A549 (cell line): ENCODE results near the gene TICAM1. TPM values are rescaled to one million over a fixed set of nuclear protein-coding genes. Genes with fewer than 3 reads are reported as not detected.
"Not testable (repeated sequence)": the region's sequence is repeated elsewhere in the genome, so short reads cannot be mapped to it uniquely, and the experiment has no call there.

Experiments
- ATAC-seq, 2 experiments: fragments of 200-7000 bp in 1 of 2; fragments of >200 bp in 1 of 2; cut with Nextera tagmentation in 1 of 2; cut with Tn5 transposase in 1 of 2; 3 replicates each; pipeline versions ENCODE4 v1.8.0 to v1.9.1; 2018 to 2020; ENCODE audit warnings: mild to moderate bottlenecking in 1 of 2, moderate library complexity in 1 of 2
- CTCF ChIA-PET: fragments of 300-600 bp; sonication (Branson Sonifier 250); formaldehyde crosslinking; extraction: SDS; loops from one replicate; lab custom pipeline; 2021; ENCODE audit warnings: antibody characterized with exemption, inconsistent platforms; lab: Yijun Ruan, JAX
- POLR2A ChIA-PET: fragments of 350-600 bp; formaldehyde crosslinking; extraction: SDS; loops from one replicate; lab custom pipeline; 2021; ENCODE audit warnings: antibody characterized with exemption, inconsistent platforms; lab: Yijun Ruan, JAX
- DNase-seq, 2 experiments: peaks; one replicate each; pipeline versions ENCODE4 v3.0.0 to v3.0.0-alpha.2; 2011 to 2016; ENCODE audit warnings: low read depth in 1 of 2, low spot score in 1 of 2
- FAIRE-seq: peaks from 2 replicates; lab custom pipeline; 2011; peaks lifted over from hg19 to GRCh38; lab: Jason Lieb, UNC
- H3K27ac ChIP-seq, 2 experiments: fragments of >200 bp; sonication (Bioruptor Twin); formaldehyde crosslinking; 3 replicates each; pipeline ENCODE4 v1.5.1; 2016 to 2017
- H3K4me1 ChIP-seq: fragments of >200 bp; sonication (Bioruptor Twin); formaldehyde crosslinking; 3 replicates; pipeline ENCODE4 v1.6.1; 2016
- H3K4me2 ChIP-seq: fragments of >200 bp; sonication (Bioruptor Twin); formaldehyde crosslinking; 3 replicates; pipeline ENCODE4 v1.6.1; 2016
- H3K4me3 ChIP-seq: fragments of >200 bp; sonication (Bioruptor Twin); formaldehyde crosslinking; 3 replicates; pipeline ENCODE4 v1.5.1; 2016
- H3K9me3 ChIP-seq: fragments of >200 bp; sonication (Bioruptor Twin); formaldehyde crosslinking; 3 replicates; pipeline ENCODE4 v1.6.1; 2016
- CEBPB ChIP-seq, 2 experiments: fragments of >200 bp in 1 of 2; sonication (Bioruptor Twin) in 1 of 2; formaldehyde crosslinking in 1 of 2; IDR thresholded peaks; 2 replicates each; pipeline ENCODE4 v1.6.1; 2012 to 2016
- CHD2 ChIP-seq: fragments of 150-350 bp; IDR thresholded peaks from 2 replicates; pipeline ENCODE4 v1.6.1; 2014; ENCODE audit warnings: low read length; ENCODE audit not compliant: partially characterized antibody
- EHF ChIP-seq: fragments of 250-450 bp; sonication (Bioruptor Pico); IDR thresholded peaks from 2 replicates; pipeline ENCODE4 v1.5.0; 2020; ENCODE audit warnings: mild to moderate bottlenecking
- FOSL2 ChIP-seq, 2 experiments: fragments of 450-650 bp in 1 of 2; fragments of >200 bp in 1 of 2; sonication (Bioruptor Twin) in 1 of 2; formaldehyde crosslinking; IDR thresholded peaks; 2 replicates each; pipeline versions ENCODE4 v1.5.0 to v1.6.1; 2016 to 2020; ENCODE audit warnings: mild to moderate bottlenecking in 1 of 2, moderate library complexity in 1 of 2
- FOXS1 ChIP-seq: fragments of 250-450 bp; sonication (Bioruptor Pico); IDR thresholded peaks from 2 replicates; pipeline ENCODE4 v1.5.0; 2020; ENCODE audit warnings: mild to moderate bottlenecking, moderate library complexity
- HDAC2 ChIP-seq: fragments of 200-600 bp; sonication (generic); IDR thresholded peaks from 2 replicates; pipeline ENCODE4 v1.6.1; 2016
- HOXB13 ChIP-seq: fragments of 250-450 bp; sonication (Bioruptor Pico); IDR thresholded peaks from 2 replicates; pipeline ENCODE4 v1.5.0; 2020; ENCODE audit warnings: low read depth, mild to moderate bottlenecking, moderate library complexity
- HOXB5 ChIP-seq: fragments of 250-450 bp; sonication (Bioruptor Pico); IDR thresholded peaks from 2 replicates; pipeline ENCODE4 v1.5.0; 2020; ENCODE audit warnings: mild to moderate bottlenecking, moderate library complexity
- JUN ChIP-seq, 2 experiments: fragments of >200 bp; sonication (Bioruptor Twin); formaldehyde crosslinking; IDR thresholded peaks; 2 replicates in 1 of 2; 3 replicates in 1 of 2; pipeline ENCODE4 v1.6.1; 2016 to 2017
- KDM5A ChIP-seq: fragments of 200-600 bp; sonication (generic); IDR thresholded peaks from 2 replicates; pipeline ENCODE4 v1.6.1; 2016; ENCODE audit warnings: antibody characterized with exemption, mild to moderate bottlenecking
- MAFK ChIP-seq: fragments of 450-650 bp; IDR thresholded peaks from 2 replicates; pipeline ENCODE4 v1.6.1; 2014; ENCODE audit not compliant: partially characterized antibody
- MYC ChIP-seq: IDR thresholded peaks from 2 replicates; pipeline ENCODE4 v1.6.1; 2012; ENCODE audit warnings: mild to moderate bottlenecking, inconsistent platforms, low read length, improper control_type of control experiment, borderline replicate concordance
- PHF8 ChIP-seq: fragments of 200-600 bp; sonication (generic); IDR thresholded peaks from 2 replicates; pipeline ENCODE4 v1.6.1; 2016; ENCODE audit warnings: low read depth, mild to moderate bottlenecking, antibody characterized with exemption, moderate library complexity, borderline replicate concordance
- POLR2A ChIP-seq: IDR thresholded peaks from 2 replicates; pipeline ENCODE4 v1.6.1; 2012; ENCODE audit warnings: mild to moderate bottlenecking, low read length
- POLR2AphosphoS2 ChIP-seq: conservative IDR thresholded peaks from 2 replicates; pipeline ENCODE4 v1.6.1; 2012; ENCODE audit warnings: low read length, improper control_type of control experiment, inconsistent platforms
- RAD21 ChIP-seq, 2 experiments: fragments of >200 bp in 1 of 2; sonication (Bioruptor Twin) in 1 of 2; formaldehyde crosslinking in 1 of 2; IDR thresholded peaks in 1 of 2; conservative IDR thresholded peaks in 1 of 2; 2 replicates in 1 of 2; 3 replicates in 1 of 2; pipeline ENCODE4 v1.6.1; 2012 to 2018; ENCODE audit warnings: inconsistent platforms in 1 of 2
- RCOR1 ChIP-seq: fragments of 150-350 bp; IDR thresholded peaks from 2 replicates; pipeline ENCODE4 v1.6.1; 2014; ENCODE audit warnings: antibody characterized with exemption, low read length, low read depth
- SMC3 ChIP-seq: fragments of >200 bp; sonication (Bioruptor Twin); formaldehyde crosslinking; IDR thresholded peaks from 3 replicates; pipeline ENCODE4 v1.6.1; 2018; ENCODE audit warnings: inconsistent platforms
- ZFP36 ChIP-seq: fragments of 450-650 bp; IDR thresholded peaks from 2 replicates; pipeline ENCODE4 v1.6.1; 2014; ENCODE audit warnings: borderline replicate concordance; ENCODE audit not compliant: partially characterized antibody
- ZNF302 ChIP-seq: fragments of 250-450 bp; sonication (Bioruptor Pico); IDR thresholded peaks from 2 replicates; pipeline ENCODE4 v1.9.0; 2021; ENCODE audit warnings: inconsistent platforms, mild to moderate bottlenecking, moderate library complexity
- ZSCAN20 ChIP-seq: fragments of 250-450 bp; sonication (Bioruptor Pico); IDR thresholded peaks from 2 replicates; pipeline ENCODE4 v1.8.0; 2022; ENCODE audit warnings: mild to moderate bottlenecking, moderate library complexity
- WGBS: methylation state at CpG from one replicate; pipeline ENCODE4 v1.1.6; 2017; ENCODE audit errors: missing lambda C conversion rate; 5-methylcytosine and 5-hydroxymethylcytosine counted together
- polyA plus RNA-seq, 4 experiments: library from polyadenylated mRNA; depleted of rRNA in 3 of 4; stranded (reverse); fragments of >200 nt; fragmentation: RNase III in 1 of 4; extraction: RNeasy Plus Mini Kit Qiagen cat#74134 plus additional on column Dnase treatment in 1 of 4; gene quantifications; 2 replicates in 3 of 4; 3 replicates in 1 of 4; pipeline ENCODE4 v1.2.3, GENCODE V29; 2011 to 2017
- TF ChIP-seq, protein P1 (sequence below): fragments of 250-450 bp; sonication (Bioruptor Pico); IDR thresholded peaks from 2 replicates; pipeline ENCODE4 v1.5.0; 2020; ENCODE audit warnings: low read depth, mild to moderate bottlenecking, moderate library complexity
- TF ChIP-seq, protein P2 (sequence below): IDR thresholded peaks from 2 replicates; pipeline ENCODE4 v1.6.1; 2012
- TF ChIP-seq, protein P3 (sequence below): fragments of >200 bp; sonication (Bioruptor Twin); formaldehyde crosslinking; IDR thresholded peaks from 3 replicates; pipeline ENCODE4 v1.5.1; 2016
- TF ChIP-seq, protein P4 (sequence below): IDR thresholded peaks from 2 replicates; pipeline ENCODE4 v1.6.1; 2012
- TF ChIP-seq, protein P5 (sequence below): fragments of 450-650 bp; IDR thresholded peaks from 2 replicates; pipeline ENCODE4 v1.6.1; 2014; ENCODE audit warnings: antibody characterized with exemption
- TF ChIP-seq, protein P6 (sequence below): fragments of >200 bp; sonication (Bioruptor Twin); formaldehyde crosslinking; IDR thresholded peaks from 3 replicates; pipeline ENCODE4 v1.6.1; 2016

TICAM1 gene
- polyA plus RNA-seq, 2 of the 4 experiments (the other 2 are of a cell fraction): 0.78 to 4.0 TPM

DNA sequence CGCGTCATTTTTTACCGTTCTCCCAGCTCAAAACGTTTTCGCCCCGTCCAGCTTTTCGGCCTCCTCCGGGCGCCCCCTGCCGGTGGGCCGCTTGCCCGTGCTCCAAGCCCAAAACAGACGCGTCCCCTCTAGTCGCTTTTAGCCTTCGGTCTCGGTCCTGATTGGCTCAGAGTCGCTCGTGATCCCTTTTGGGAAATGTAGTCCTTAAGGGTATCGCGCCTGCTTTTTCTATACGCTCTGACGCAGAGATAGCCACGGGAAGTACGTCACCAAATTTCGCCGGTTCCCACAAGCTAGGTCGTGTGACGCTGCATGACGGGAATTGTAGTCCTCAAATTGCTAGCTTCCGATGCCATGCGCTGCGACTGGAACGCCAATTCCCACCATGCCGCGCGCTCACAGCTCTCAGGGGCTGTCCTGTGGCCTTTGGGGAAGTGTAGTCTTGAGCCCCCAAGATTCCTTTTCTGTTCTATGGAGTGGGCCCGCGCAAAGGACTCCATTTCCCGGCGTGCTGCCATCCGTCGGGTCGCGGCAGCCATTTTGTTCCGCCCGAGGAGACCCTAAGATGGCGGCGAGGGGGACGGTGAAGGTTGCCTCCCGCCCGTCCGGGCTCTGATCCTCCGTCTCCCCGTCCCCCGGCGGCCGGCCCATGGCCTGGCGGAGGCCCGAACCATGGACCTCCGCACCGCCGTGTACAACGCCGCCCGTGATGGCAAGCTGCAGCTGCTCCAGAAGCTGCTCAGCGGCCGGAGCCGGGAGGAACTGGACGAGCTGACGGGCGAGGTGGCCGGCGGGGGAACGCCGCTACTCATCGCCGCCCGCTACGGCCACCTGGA, 40.1 kb downstream of the TICAM1 start, which contains the start of gene FEM1A:
Gene FEM1A (plus strand): TSS at position 552 of the 836 bp plus-strand sequence. CDS start 121 bp downstream, at position 673.
- no peak for TF ChIP-seq MAFK
- TF ChIP-seq ZFP36: no peak
- 0 out of 2 replicates have a peak, but pooled peaks have one; percentile 50 for TF ChIP-seq MYC
- TF ChIP-seq, protein P1, sequence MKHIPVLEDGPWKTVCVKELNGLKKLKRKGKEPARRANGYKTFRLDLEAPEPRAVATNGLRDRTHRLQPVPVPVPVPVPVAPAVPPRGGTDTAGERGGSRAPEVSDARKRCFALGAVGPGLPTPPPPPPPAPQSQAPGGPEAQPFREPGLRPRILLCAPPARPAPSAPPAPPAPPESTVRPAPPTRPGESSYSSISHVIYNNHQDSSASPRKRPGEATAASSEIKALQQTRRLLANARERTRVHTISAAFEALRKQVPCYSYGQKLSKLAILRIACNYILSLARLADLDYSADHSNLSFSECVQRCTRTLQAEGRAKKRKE (CRISPR knock-in tag): 0 out of 2 replicates have a peak, but pooled peaks have one; percentile 51
- no peak for TF ChIP-seq FOSL2 (IDR thresholded peaks at IDR 0.05)
- TF ChIP-seq FOSL2 (CRISPR knock-in tag; IDR thresholded peaks at IDR 0.05): no peak
- peak; percentile 76 to 80 for TF ChIP-seq RAD21 (conservative IDR thresholded peaks at IDR 0.05 in 1 of 2, IDR thresholded peaks at IDR 0.05 in 1 of 2)
- TF ChIP-seq, protein P2, sequence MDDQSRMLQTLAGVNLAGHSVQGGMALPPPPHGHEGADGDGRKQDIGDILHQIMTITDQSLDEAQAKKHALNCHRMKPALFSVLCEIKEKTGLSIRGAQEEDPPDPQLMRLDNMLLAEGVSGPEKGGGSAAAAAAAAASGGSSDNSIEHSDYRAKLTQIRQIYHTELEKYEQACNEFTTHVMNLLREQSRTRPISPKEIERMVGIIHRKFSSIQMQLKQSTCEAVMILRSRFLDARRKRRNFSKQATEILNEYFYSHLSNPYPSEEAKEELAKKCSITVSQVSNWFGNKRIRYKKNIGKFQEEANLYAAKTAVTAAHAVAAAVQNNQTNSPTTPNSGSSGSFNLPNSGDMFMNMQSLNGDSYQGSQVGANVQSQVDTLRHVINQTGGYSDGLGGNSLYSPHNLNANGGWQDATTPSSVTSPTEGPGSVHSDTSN: no peak
- no peak for TF ChIP-seq ZNF302 (CRISPR knock-in tag)
- peak; percentile 82; the same call in 1 of the 2 replicates for TF ChIP-seq HDAC2
- TF ChIP-seq, protein P3, sequence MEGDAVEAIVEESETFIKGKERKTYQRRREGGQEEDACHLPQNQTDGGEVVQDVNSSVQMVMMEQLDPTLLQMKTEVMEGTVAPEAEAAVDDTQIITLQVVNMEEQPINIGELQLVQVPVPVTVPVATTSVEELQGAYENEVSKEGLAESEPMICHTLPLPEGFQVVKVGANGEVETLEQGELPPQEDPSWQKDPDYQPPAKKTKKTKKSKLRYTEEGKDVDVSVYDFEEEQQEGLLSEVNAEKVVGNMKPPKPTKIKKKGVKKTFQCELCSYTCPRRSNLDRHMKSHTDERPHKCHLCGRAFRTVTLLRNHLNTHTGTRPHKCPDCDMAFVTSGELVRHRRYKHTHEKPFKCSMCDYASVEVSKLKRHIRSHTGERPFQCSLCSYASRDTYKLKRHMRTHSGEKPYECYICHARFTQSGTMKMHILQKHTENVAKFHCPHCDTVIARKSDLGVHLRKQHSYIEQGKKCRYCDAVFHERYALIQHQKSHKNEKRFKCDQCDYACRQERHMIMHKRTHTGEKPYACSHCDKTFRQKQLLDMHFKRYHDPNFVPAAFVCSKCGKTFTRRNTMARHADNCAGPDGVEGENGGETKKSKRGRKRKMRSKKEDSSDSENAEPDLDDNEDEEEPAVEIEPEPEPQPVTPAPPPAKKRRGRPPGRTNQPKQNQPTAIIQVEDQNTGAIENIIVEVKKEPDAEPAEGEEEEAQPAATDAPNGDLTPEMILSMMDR: peak; percentile 91
- TF ChIP-seq POLR2A: peak; percentile 64
- TF ChIP-seq SMC3: peak; percentile 94
- peak; percentile 52 to 85; a peak in 4 of 5 replicates for TF ChIP-seq JUN (IDR thresholded peaks at IDR 0.05)
- TF ChIP-seq POLR2AphosphoS2: no peak
- no peak for TF ChIP-seq RCOR1
- no peak for TF ChIP-seq HOXB13 (CRISPR knock-in tag)
- peak; percentile 81 for TF ChIP-seq FOXS1
- no peak for TF ChIP-seq CHD2
- TF ChIP-seq KDM5A: peak; percentile 97
- peak; percentile 70 for TF ChIP-seq PHF8
- TF ChIP-seq, protein P4, sequence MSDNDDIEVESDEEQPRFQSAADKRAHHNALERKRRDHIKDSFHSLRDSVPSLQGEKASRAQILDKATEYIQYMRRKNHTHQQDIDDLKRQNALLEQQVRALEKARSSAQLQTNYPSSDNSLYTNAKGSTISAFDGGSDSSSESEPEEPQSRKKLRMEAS: peak; percentile 20; the same call in 1 of the 2 replicates
- 0 out of 2 replicates have a peak, but pooled peaks have one; percentile 42 for TF ChIP-seq ZSCAN20 (CRISPR knock-in tag)
- TF ChIP-seq, protein P5, sequence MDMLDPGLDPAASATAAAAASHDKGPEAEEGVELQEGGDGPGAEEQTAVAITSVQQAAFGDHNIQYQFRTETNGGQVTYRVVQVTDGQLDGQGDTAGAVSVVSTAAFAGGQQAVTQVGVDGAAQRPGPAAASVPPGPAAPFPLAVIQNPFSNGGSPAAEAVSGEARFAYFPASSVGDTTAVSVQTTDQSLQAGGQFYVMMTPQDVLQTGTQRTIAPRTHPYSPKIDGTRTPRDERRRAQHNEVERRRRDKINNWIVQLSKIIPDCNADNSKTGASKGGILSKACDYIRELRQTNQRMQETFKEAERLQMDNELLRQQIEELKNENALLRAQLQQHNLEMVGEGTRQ: peak; percentile 73
- TF ChIP-seq, protein P6, sequence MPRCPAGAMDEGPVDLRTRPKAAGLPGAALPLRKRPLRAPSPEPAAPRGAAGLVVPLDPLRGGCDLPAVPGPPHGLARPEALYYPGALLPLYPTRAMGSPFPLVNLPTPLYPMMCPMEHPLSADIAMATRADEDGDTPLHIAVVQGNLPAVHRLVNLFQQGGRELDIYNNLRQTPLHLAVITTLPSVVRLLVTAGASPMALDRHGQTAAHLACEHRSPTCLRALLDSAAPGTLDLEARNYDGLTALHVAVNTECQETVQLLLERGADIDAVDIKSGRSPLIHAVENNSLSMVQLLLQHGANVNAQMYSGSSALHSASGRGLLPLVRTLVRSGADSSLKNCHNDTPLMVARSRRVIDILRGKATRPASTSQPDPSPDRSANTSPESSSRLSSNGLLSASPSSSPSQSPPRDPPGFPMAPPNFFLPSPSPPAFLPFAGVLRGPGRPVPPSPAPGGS: 0 out of 3 replicates have a peak, but pooled peaks have one; percentile 32
- TF ChIP-seq HOXB5: peak; percentile 64
- no peak for TF ChIP-seq EHF (CRISPR knock-in tag)
- no peak for TF ChIP-seq CEBPB (IDR thresholded peaks at IDR 0.05)
- TF ChIP-seq, all 56 proteins: peak for 16

DNA sequence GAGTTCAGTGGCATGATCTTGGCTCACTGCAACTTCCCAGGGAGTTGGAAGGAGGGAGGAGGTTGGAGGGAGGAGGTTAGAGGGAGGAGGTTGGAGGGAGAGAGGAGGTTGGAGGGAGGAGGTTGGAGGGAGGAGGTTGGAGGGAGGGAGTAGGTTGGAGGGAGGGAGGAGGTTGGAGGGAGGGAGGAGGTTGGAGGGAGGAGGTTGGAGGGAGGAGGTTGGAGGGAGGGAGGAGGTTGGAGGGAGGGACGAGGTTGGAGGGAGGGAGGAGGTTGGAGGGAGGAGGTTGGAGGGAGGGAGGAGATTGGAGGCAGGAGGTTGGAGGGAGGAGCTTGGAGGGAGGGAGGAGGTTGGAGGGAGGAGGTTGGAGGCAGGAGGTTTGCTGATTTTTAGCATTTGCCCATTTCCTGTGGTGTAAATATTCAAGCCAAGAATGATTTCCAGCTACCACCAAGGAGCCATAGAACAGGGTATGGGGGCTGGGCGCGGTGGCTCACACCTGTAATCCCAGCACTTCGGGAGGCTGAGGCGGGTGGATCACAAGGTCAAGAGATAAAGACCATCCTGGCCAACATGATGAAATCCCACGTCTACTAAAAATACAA, 45.0 kb downstream of the TICAM1 start:
- H3K4me1 ChIP-seq, H3K4me3 ChIP-seq, H3K4me2 ChIP-seq, ATAC-seq, POLR2A ChIA-PET, H3K27ac ChIP-seq, DNase-seq, H3K9me3 ChIP-seq, FAIRE-seq, CTCF ChIA-PET: not testable (repeated sequence)
- WGBS: 72% methylated on average over 5 of the region's 6 CpGs

More for the DNA sequence above, 40.1 kb downstream of the TICAM1 start, which contains the start of gene FEM1A:
- Histone ChIP-seq H3K9me3 (no peaks in the 10 kb centered on the region), H3K27ac (peak within 1 kb of the TSS; percentile 91 to 98), H3K4me3 (peak within 1 kb of the TSS; percentile 93), H3K4me2 (peak within 1 kb of the TSS; percentile 89), H3K4me1 (0 out of 3 replicates have a peak, but pooled peaks cover 3% of the 10 kb centered on the region)
- ChIA-PET CTCF (interaction anchor here (0.6 to 7.7 kb wide), 35 partner anchors 9 to 258 kb away, joined by 3 to 222 read pairs (median 4); partner anchors contain the start of genes DPP9 and PLIN3), POLR2A (interaction anchor here (0.6 to 1.6 kb wide), 6 partner anchors 9 to 216 kb away, joined by 3 to 9 read pairs (median 7); partner anchors contain the start of gene DPP9)
- no peak for FAIRE-seq
- under 1% methylated on average over 29 of the region's 80 CpGs for whole genome bisulfite sequencing
- ATAC-seq: peak; percentile 99
- peak; percentile 91 to 100 for DNase-seq
